Tibial nerve (tissue), 4 donors: ENCODE measurements around the gene LFNG. TPM values are rescaled to one million over a fixed set of nuclear protein-coding genes. Genes with fewer than 3 reads are reported as not detected.

ENCODE experiments used
- DNase-seq, 2 donors: peaks; one replicate each; pipeline ENCODE4 v3.0.0-alpha.2; 2019; ENCODE audit warnings: low spot score in 2 of 2
- H3K27ac ChIP-seq, 4 donors: fragments of 200-600 bp; sonication (generic) in 3 of 4; one replicate each; pipeline ENCODE4 v1.5.1; 2017 to 2019; ENCODE audit warnings: mild to moderate bottlenecking in 1 of 4
- H3K27me3 ChIP-seq, 2 donors: fragments of 200-600 bp; sonication (generic) in 1 of 2; one replicate each; pipeline versions ENCODE4 v1.5.1 to v1.6.0; 2017 to 2019
- H3K36me3 ChIP-seq, 3 donors: fragments of 200-600 bp; sonication (generic); one replicate each; pipeline ENCODE4 v1.5.1; 2018 to 2019
- H3K4me1 ChIP-seq, 4 donors: fragments of 200-600 bp; sonication (generic) in 3 of 4; one replicate each; pipeline ENCODE4 v1.5.1; 2017 to 2019
- H3K4me3 ChIP-seq, 4 donors: fragments of 200-600 bp; sonication (generic) in 3 of 4; one replicate each; pipeline ENCODE4 v1.5.1; 2017 to 2019; ENCODE audit warnings: mild to moderate bottlenecking in 1 of 4, moderate library complexity in 1 of 4
- H3K9me3 ChIP-seq, 4 donors: fragments of 200-600 bp; sonication (generic) in 3 of 4; one replicate each; pipeline ENCODE4 v1.5.1; 2017 to 2019
- CTCF ChIP-seq, 5 experiments: fragments of 200-600 bp in 3 of 5; fragments of 450-650 bp in 2 of 5; sonication (generic) in 3 of 5; IDR thresholded peaks; one replicate each; pipeline ENCODE4 v1.5.1; 2016 to 2019; ENCODE audit warnings: antibody characterized with exemption in 5 of 5, mild to moderate bottlenecking in 3 of 5, moderate library complexity in 2 of 5
- EP300 ChIP-seq, 2 donors: sonication (generic); formaldehyde crosslinking; IDR thresholded peaks; one replicate each; pipeline ENCODE4 v1.6.1; 2017; ENCODE audit warnings: antibody characterized with exemption in 2 of 2, mild to moderate bottlenecking in 1 of 2
- POLR2A ChIP-seq, 2 donors: fragments of 450-650 bp; IDR thresholded peaks; one replicate each; pipeline ENCODE4 v1.6.1; 2017; ENCODE audit warnings: antibody characterized with exemption in 2 of 2, mild to moderate bottlenecking in 2 of 2, moderate library complexity in 2 of 2
- WGBS, 2 donors: methylation state at CpG; one replicate each; pipeline ENCODE4 v1.1.5; 2018; 5-methylcytosine and 5-hydroxymethylcytosine counted together
- total RNA-seq, 4 donors: library from RNA; depleted of rRNA; stranded (reverse); fragments of >200 nt; gene quantifications; one replicate each; pipeline ENCODE4 v1.1.0, GENCODE V29; 2016

LFNG gene
- 10 to 100 TPM in 3 of 4 donors, 1 to 10 TPM in 1; 8.8 to 21.6 (median 11.3) TPM for total RNA-seq

GRCh38 chr7:2519119-2519930, at the start of gene LFNG:
Gene LFNG, plus strand, starts transcription at chr7:2519774. Its CDS starts 88 bp downstream, at chr7:2519862.
- peak; percentile 84 to 92 for TF ChIP-seq POLR2A (IDR thresholded peaks at IDR 0.05)
- TF ChIP-seq EP300 (IDR thresholded peaks at IDR 0.05), result peak in 1 of 2 donors; percentile 92
- TF ChIP-seq CTCF (IDR thresholded peaks at IDR 0.05), result peak in 1 of 5 experiments; percentile 43
- DNase-seq, result peak; percentile 73 to 76
- H3K36me3 ChIP-seq, result no peaks in the 10 kb centered on the region
- H3K27ac ChIP-seq, result peak within 1 kb of the TSS in 3 of 4 donors; percentile 52 to 75 (median 75)
- no peaks in the 10 kb centered on the region for H3K9me3 ChIP-seq
- H3K4me1 ChIP-seq, result peaks cover 0 to 68% (median 53%) of the 10 kb centered on the region in 4 donors
- H3K27me3 ChIP-seq, result peaks cover 0 to 20% of the 10 kb centered on the region in 2 donors
- H3K4me3 ChIP-seq, result peak within 1 kb of the TSS; percentile 43 to 63 (median 54)
- 3% methylated on average over 19 to 48 of the region's 95 CpGs for WGBS, 2 donors

- TF ChIP-seq CTCF (IDR thresholded peaks at IDR 0.05) (no peak), POLR2A (IDR thresholded peaks at IDR 0.05) (no peak), EP300 (IDR thresholded peaks at IDR 0.05) (no peak)
- Histone ChIP-seq H3K27ac (no peak overlapping the region), H3K27me3 (no peaks in the 10 kb centered on the region), H3K36me3 (no peaks in the 10 kb centered on the region), H3K4me3 (no peak overlapping the region), H3K4me1 (peaks cover 0 to 12% (median 0%) of the 10 kb centered on the region in 4 donors), H3K9me3 (no peaks in the 10 kb centered on the region)
- WGBS, 2 donors, result 66 to 69% methylated on average over 19 of the region's 19 CpGs
- no peak for DNase-seq
Observed at GRCh38 chr7:2470204-2471021, 49.2 kb upstream of the LFNG start.

GRCh38 chr7:2471022-2471329, 48.6 kb upstream of the LFNG start:
- WGBS, 2 donors, result 67 to 81% methylated on average over 4 to 5 of the region's 5 CpGs
- H3K27me3 ChIP-seq, result no peaks in the 10 kb centered on the region
- H3K36me3 ChIP-seq, result no peaks in the 10 kb centered on the region
- H3K9me3 ChIP-seq, result no peaks in the 10 kb centered on the region
- no peak for TF ChIP-seq POLR2A (IDR thresholded peaks at IDR 0.05)
- no peak for TF ChIP-seq EP300 (IDR thresholded peaks at IDR 0.05)
- TF ChIP-seq CTCF (IDR thresholded peaks at IDR 0.05), result no peak
- H3K27ac ChIP-seq, result no peak overlapping the region
- DNase-seq, result no peak
- H3K4me3 ChIP-seq, result no peak overlapping the region
- peaks cover 0 to 12% (median 0%) of the 10 kb centered on the region in 4 donors for H3K4me1 ChIP-seq

GRCh38 chr7:2471396-2471795, 48.2 kb upstream of the LFNG start:
- Histone ChIP-seq H3K4me1 (peaks cover 0 to 12% (median 0%) of the 10 kb centered on the region in 4 donors), H3K27me3 (no peaks in the 10 kb centered on the region), H3K36me3 (no peaks in the 10 kb centered on the region), H3K9me3 (no peaks in the 10 kb centered on the region), H3K27ac (no peak overlapping the region), H3K4me3 (no peak overlapping the region)
- WGBS, 2 donors, result 46 to 73% methylated on average over 2 to 7 of the region's 17 CpGs
- TF ChIP-seq CTCF (IDR thresholded peaks at IDR 0.05) (no peak), POLR2A (IDR thresholded peaks at IDR 0.05) (no peak), EP300 (IDR thresholded peaks at IDR 0.05) (no peak)
- no peak for DNase-seq

GRCh38 chr7:2472739-2473138, 46.8 kb upstream of the LFNG start:
- no peaks in the 10 kb centered on the region for H3K27me3 ChIP-seq
- H3K4me3 ChIP-seq, result no peak overlapping the region
- DNase-seq, result no peak
- no peaks in the 10 kb centered on the region for H3K9me3 ChIP-seq
- H3K36me3 ChIP-seq, result no peaks in the 10 kb centered on the region
- H3K4me1 ChIP-seq, result peaks cover 0 to 18% (median 6%) of the 10 kb centered on the region in 4 donors
- TF ChIP-seq CTCF (IDR thresholded peaks at IDR 0.05) (no peak), POLR2A (IDR thresholded peaks at IDR 0.05) (no peak), EP300 (IDR thresholded peaks at IDR 0.05) (no peak)
- WGBS, 2 donors, result 75 to 78% methylated on average over 6 of the region's 6 CpGs
- H3K27ac ChIP-seq, result no peak overlapping the region
